NB4 (cell line): ENCODE data around the gene C19orf47.

ENCODE experiments used
- POLR2A ChIP-seq: IDR thresholded peaks from 2 replicates; pipeline ENCODE4 v1.6.1; 2011; ENCODE audit warnings: mild to moderate bottlenecking; ENCODE audit not compliant: insufficient read length; ENCODE audit errors: extremely low read depth
- TF ChIP-seq, protein P1 (sequence below): IDR thresholded peaks from one replicate; pipeline ENCODE4 v1.5.1; 2012; ENCODE audit warnings: low read depth, low read length

DNA sequence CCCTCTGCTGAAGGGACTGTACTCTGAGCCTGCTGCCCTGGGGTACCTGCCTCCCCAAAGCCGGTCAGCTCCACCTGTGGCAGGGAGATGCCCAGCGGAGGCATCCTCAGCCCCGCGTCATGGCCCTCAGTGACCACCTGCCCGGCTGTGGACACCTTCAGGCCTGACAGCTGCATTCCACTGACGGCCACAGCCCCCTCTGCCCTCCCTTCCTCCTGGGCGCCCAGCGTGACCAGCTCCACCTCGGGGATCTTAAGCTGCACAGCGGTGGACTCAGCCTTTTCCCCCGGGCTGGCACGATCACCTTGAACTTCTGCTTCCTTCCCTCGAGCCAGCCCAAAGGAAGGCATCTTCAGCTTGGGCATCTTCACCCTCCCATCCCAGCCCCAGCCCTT, 46.6 kb upstream of the C19orf47 start:
- TF ChIP-seq, protein P1, sequence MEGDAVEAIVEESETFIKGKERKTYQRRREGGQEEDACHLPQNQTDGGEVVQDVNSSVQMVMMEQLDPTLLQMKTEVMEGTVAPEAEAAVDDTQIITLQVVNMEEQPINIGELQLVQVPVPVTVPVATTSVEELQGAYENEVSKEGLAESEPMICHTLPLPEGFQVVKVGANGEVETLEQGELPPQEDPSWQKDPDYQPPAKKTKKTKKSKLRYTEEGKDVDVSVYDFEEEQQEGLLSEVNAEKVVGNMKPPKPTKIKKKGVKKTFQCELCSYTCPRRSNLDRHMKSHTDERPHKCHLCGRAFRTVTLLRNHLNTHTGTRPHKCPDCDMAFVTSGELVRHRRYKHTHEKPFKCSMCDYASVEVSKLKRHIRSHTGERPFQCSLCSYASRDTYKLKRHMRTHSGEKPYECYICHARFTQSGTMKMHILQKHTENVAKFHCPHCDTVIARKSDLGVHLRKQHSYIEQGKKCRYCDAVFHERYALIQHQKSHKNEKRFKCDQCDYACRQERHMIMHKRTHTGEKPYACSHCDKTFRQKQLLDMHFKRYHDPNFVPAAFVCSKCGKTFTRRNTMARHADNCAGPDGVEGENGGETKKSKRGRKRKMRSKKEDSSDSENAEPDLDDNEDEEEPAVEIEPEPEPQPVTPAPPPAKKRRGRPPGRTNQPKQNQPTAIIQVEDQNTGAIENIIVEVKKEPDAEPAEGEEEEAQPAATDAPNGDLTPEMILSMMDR = no peak
- no peak for TF ChIP-seq POLR2A
